Omental fat pad (tissue), 4 donors: ENCODE results near the gene RALGPS2. TPM values are rescaled to one million over a fixed set of nuclear protein-coding genes. Genes with fewer than 3 reads are reported as not detected.

ENCODE experiments used
- ATAC-seq: fragments of 150-250 bp; one replicate; pipeline ENCODE4 v1.9.1; 2016; ENCODE audit warnings: mild to moderate bottlenecking, moderate library complexity; ENCODE audit not compliant: low FRiP score
- DNase-seq: peaks from one replicate; pipeline ENCODE4 v3.0.0-alpha.2; 2019; ENCODE audit warnings: low spot score
- CTCF ChIP-seq, 3 donors: fragments of 450-650 bp; IDR thresholded peaks; one replicate each; pipeline ENCODE4 v1.5.1; 2016 to 2017; ENCODE audit warnings: antibody characterized with exemption in 3 of 3, mild to moderate bottlenecking in 3 of 3, moderate library complexity in 2 of 3
- total RNA-seq, 4 donors: library from RNA; depleted of rRNA; stranded (reverse); fragments of >200 nt; gene quantifications; one replicate each; pipeline ENCODE4 v1.1.0, GENCODE V29; 2016

RALGPS2 gene
- total RNA-seq, 4 donors from 2014 or later = 13.1 to 32.1 (median 21.4) TPM

GRCh38 chr1:178768423-178768822 lies 43.4 kb downstream of the RALGPS2 start:
- TF ChIP-seq CTCF (IDR thresholded peaks at IDR 0.05) = peak in 1 of 3 donors; percentile 7
- ATAC-seq (no peak), DNase-seq (no peak)

GRCh38 chr1:178772952-178773351 lies 47.9 kb downstream of the RALGPS2 start:
- DNase-seq (no peak), ATAC-seq (no peak)
- TF ChIP-seq CTCF (IDR thresholded peaks at IDR 0.05) = no peak

GRCh38 chr1:178774263-178774662 lies 49.2 kb downstream of the RALGPS2 start:
- no peak for TF ChIP-seq CTCF (IDR thresholded peaks at IDR 0.05)
- no peak for ATAC-seq
- no peak for DNase-seq

- no peak for ATAC-seq
- TF ChIP-seq CTCF (IDR thresholded peaks at IDR 0.05) = no peak
- DNase-seq = no peak
Measured at GRCh38 chr1:178776553-178776952, 51.5 kb downstream of the RALGPS2 start.

GRCh38 chr1:178781533-178782330 lies 56.7 kb downstream of the RALGPS2 start:
- DNase-seq = no peak
- TF ChIP-seq CTCF (IDR thresholded peaks at IDR 0.05) = no peak
- no peak for ATAC-seq

GRCh38 chr1:178784131-178784536 lies 59.1 kb downstream of the RALGPS2 start:
- no peak for ATAC-seq
- no peak for TF ChIP-seq CTCF (IDR thresholded peaks at IDR 0.05)
- DNase-seq = no peak

GRCh38 chr1:178792394-178792793 lies 67.3 kb downstream of the RALGPS2 start:
- TF ChIP-seq CTCF (IDR thresholded peaks at IDR 0.05) = no peak
- DNase-seq = no peak
- ATAC-seq = no peak
